SK-N-MC (cell line): ENCODE measurements around the gene L3MBTL1.

Source experiments
- EZH2 ChIP-seq: fragments of 200-600 bp; sonication (generic); IDR thresholded peaks from one replicate; pipeline ENCODE4 v1.6.1; 2017; ENCODE audit warnings: antibody characterized with exemption
- FOXP2 ChIP-seq: optimal IDR thresholded peaks from 2 replicates; pipeline ENCODE3; 2011; ENCODE audit warnings: mild to moderate bottlenecking, moderate library complexity; ENCODE audit not compliant: insufficient read depth; ENCODE audit errors: extremely low read length, control extremely low read depth
- POLR2AphosphoS5 ChIP-seq: IDR thresholded peaks from 2 replicates; pipeline ENCODE4 v1.6.1; 2012; ENCODE audit warnings: mild to moderate bottlenecking, low read depth, low read length, borderline replicate concordance

DNA sequence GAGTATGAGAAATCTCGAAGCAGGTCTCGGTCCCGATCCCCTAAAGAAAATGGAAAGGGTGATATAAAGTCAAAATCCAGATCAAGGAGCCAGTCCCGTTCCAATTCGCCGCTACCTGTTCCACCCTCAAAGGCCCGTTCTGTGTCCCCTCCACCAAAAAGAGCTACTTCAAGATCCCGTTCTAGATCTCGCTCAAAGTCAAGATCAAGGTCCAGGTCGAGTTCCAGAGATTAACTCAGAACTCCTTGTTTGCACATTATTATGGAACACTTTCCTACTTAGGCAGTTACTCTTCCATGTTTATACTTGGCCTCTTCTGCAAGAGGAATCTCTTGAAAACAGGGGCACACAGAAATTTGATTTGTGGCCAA, 46.7 kb upstream of the L3MBTL1 start:
- TF ChIP-seq EZH2 (no peak), FOXP2 (no peak), POLR2AphosphoS5 (no peak)
